NCI-H69 (cell line): ENCODE results near the gene GDPGP1.
"Not testable (repeated sequence)": the region's sequence is repeated elsewhere in the genome, so short reads cannot be mapped to it uniquely, and the experiment has no call there.

ENCODE experiments used
- DNase-seq: peaks from one replicate; lab custom pipeline; 2025; lab: John Stamatoyannopoulos, UW

The GDPGP1 gene

GRCh38 chr15:90234096-90234988 is at the start of gene GDPGP1:
TSS of gene GDPGP1 (plus strand) at chr15:90234209. CDS start at chr15:90240909, 6,700 bp downstream.
- no peak for DNase-seq

- peak; percentile 89 for DNase-seq
These were observed 49.0 kb upstream of the GDPGP1 start for GRCh38 chr15:90184786-90185704.

GRCh38 chr15:90187257-90187868 is 46.6 kb upstream of the GDPGP1 start:
- DNase-seq, result no peak

- DNase-seq, result not testable (repeated sequence)
These were observed 45.9 kb upstream of the GDPGP1 start for GRCh38 chr15:90188065-90188464.

- no peak for DNase-seq
These were observed 44.9 kb upstream of the GDPGP1 start for GRCh38 chr15:90188914-90189748.

- DNase-seq, result no peak
These were observed 44.1 kb upstream of the GDPGP1 start for GRCh38 chr15:90189781-90190467.

GRCh38 chr15:90190606-90191343 is 43.2 kb upstream of the GDPGP1 start:
- no peak for DNase-seq

- DNase-seq, result peak; percentile 40
These were observed 42.7 kb upstream of the GDPGP1 start for GRCh38 chr15:90191344-90191687.

GRCh38 chr15:90191794-90192509 is 42.1 kb upstream of the GDPGP1 start:
- DNase-seq, result peak; percentile 95

GRCh38 chr15:90192961-90193786 is 40.8 kb upstream of the GDPGP1 start:
- DNase-seq, result no peak

- no peak for DNase-seq
These were observed 39.4 kb upstream of the GDPGP1 start for GRCh38 chr15:90194655-90195054.

GRCh38 chr15:90200534-90201129 is 33.4 kb upstream of the GDPGP1 start:
- peak; percentile 20 for DNase-seq

- peak; percentile 82 for DNase-seq
These were observed 32.7 kb upstream of the GDPGP1 start, which contains the start of gene SEMA4B for GRCh38 chr15:90201130-90201943. TSS of gene SEMA4B (plus strand) at chr15:90201330. CDS start at chr15:90201579, 249 bp downstream.

GRCh38 chr15:90201944-90202375 is 32.0 kb upstream of the GDPGP1 start:
- DNase-seq, result no peak

GRCh38 chr15:90202929-90203328 is 31.1 kb upstream of the GDPGP1 start:
- no peak for DNase-seq

GRCh38 chr15:90203473-90203872 is 30.5 kb upstream of the GDPGP1 start:
- no peak for DNase-seq

- peak; percentile 80 for DNase-seq
These were observed 30.1 kb upstream of the GDPGP1 start for GRCh38 chr15:90203922-90204321.
